ENCODE results near the gene ZC3H7A. TPM values are rescaled to one million over a fixed set of nuclear protein-coding genes. Genes with fewer than 3 reads are reported as not detected.

ZC3H7A gene
- total and polyA plus RNA-seq, 9 of the 15 experiments (the other 6 are each of a cell fraction or from before 2014, with no cell fraction given): 19.8 to 49.1 (median 28.2) TPM

- TF ChIP-seq ATF4 (CRISPR knock-in tag; IDR thresholded peaks at IDR 0.05) (no peak), RBM34 (IDR thresholded peaks at IDR 0.05; ENCODE audit: borderline replicate concordance, insufficient read depth, low read length) (no peak)
These were observed 48.4 kb downstream of the ZC3H7A start (continued) for GRCh38 chr16:11748404-11749254.

- 61% methylated on average over 7 of the region's 7 CpGs for WGBS (ENCODE audit: insufficient coverage, low coverage, missing lambda C conversion rate)
- no peak for FAIRE-seq
- H3K79me2 ChIP-seq (ENCODE audit: control insufficient read depth, insufficient read depth, low read length): peaks cover 9% of the 10 kb centered on the region; the same call in 2 of the 3 replicates
- TF ChIP-seq ETS1 (conservative IDR thresholded peaks at IDR 0.05; ENCODE audit: control insufficient read depth, low read depth, low read length) (no peak), ZFP36 (IDR thresholded peaks at IDR 0.05; ENCODE audit: low read depth, low read length, partially characterized antibody) (no peak), PBX2 (CRISPR knock-in tag; IDR thresholded peaks at IDR 0.05; ENCODE audit: low read depth) (no peak), PBX2 (tag; conservative IDR thresholded peaks at IDR 0.05; ENCODE audit: low read depth) (no peak), MYBL2 (IDR thresholded peaks at IDR 0.05; ENCODE audit: low read depth) (no peak), MYBL2 (CRISPR knock-in tag; IDR thresholded peaks at IDR 0.05; ENCODE audit: borderline replicate concordance) (no peak), SUPT5H (IDR thresholded peaks at IDR 0.05) (no peak), ILK (tag; IDR thresholded peaks at IDR 0.05; ENCODE audit: borderline replicate concordance, low read depth) (no peak), ESRRB (CRISPR knock-in tag; IDR thresholded peaks at IDR 0.05; ENCODE audit: borderline replicate concordance) (no peak), JUND (IDR thresholded peaks at IDR 0.05; ENCODE audit: borderline replicate concordance, low read depth, low read length) (no peak), JUND (tag; IDR thresholded peaks at IDR 0.05; ENCODE audit: borderline replicate concordance, low read depth, low read length) (no peak), HLTF (IDR thresholded peaks at IDR 0.05) (no peak), PHB (CRISPR knock-in tag; IDR thresholded peaks at IDR 0.05) (no peak), SREBF1 (IDR thresholded peaks at IDR 0.05; ENCODE audit: borderline replicate concordance, low read depth, low read length) (no peak)
These were observed 49.1 kb downstream of the ZC3H7A start for GRCh38 chr16:11747949-11748403.

More at GRCh38 chr16:11747949-11748403, 49.1 kb downstream of the ZC3H7A start:
- DNase-seq (ENCODE audit: extremely low read depth in 1 of 4, low spot score in 3 of 4): no peak
- intact Hi-C loops (cut with micrococcal nuclease): no loop called here
- no peaks in the 10 kb centered on the region for H3K9me3 ChIP-seq (replicated peaks; ENCODE audit: control insufficient read depth, insufficient read depth, low read depth, low read length)
- H4K20me1 ChIP-seq (replicated peaks; ENCODE audit: control insufficient read depth, insufficient read depth, low read length): no peaks in the 10 kb centered on the region
- ChIA-PET POLR2A (interaction anchor here (1.0 kb wide), 1 partner anchor 87 kb away, joined by 5 read pairs; no protein-coding TSS in a partner anchor), CTCF (ENCODE audit: low intra/inter-chr PET ratio) (no interaction called here)
- no peak for ATAC-seq
- H3K4me1 ChIP-seq (replicated peaks in 1 of 2; ENCODE audit: control insufficient read depth in 2 of 2, insufficient read depth in 2 of 2, low read length in 2 of 2): peaks cover 7 to 8% of the 10 kb centered on the region in 2 experiments; a peak in 4 of 5 replicates
- peaks cover 42% of the 10 kb centered on the region; the same call in 2 of the 3 replicates for H3K36me3 ChIP-seq (ENCODE audit: control insufficient read depth, insufficient read depth, low read length)
- H3K27me3 ChIP-seq (ENCODE audit: control insufficient read depth in 2 of 2, insufficient read depth in 2 of 2, low read length in 2 of 2): no peaks in the 10 kb centered on the region
- no peak overlapping the region for H2AFZ ChIP-seq (ENCODE audit: low read depth, low read length)
- no TSS peak for BruUV-seq (replicated peaks)
- no peak overlapping the region for H3K9ac ChIP-seq (ENCODE audit: insufficient read depth in 1 of 2, low read depth in 2 of 2, low read length in 2 of 2)
- no peaks in the 10 kb centered on the region for H3K9me1 ChIP-seq (ENCODE audit: control insufficient read depth, insufficient read depth, low read length)
- H3K4me3 ChIP-seq: no peak overlapping the region
- in situ Hi-C loops (cut with MboI): no loop called here
- no peak overlapping the region for H3K4me2 ChIP-seq (ENCODE audit: insufficient read depth, low read length)
- H3K27ac ChIP-seq (ENCODE audit: extremely low read depth, low read depth, low read length): no peak overlapping the region
